Ammon's horn (tissue), 1 donor: ENCODE data around the gene INCENP.

Experiments used
- DNase-seq: peaks from one replicate; pipeline ENCODE4 v3.0.0-alpha.2; 2016; ENCODE audit warnings: low spot score

The INCENP gene

DNA sequence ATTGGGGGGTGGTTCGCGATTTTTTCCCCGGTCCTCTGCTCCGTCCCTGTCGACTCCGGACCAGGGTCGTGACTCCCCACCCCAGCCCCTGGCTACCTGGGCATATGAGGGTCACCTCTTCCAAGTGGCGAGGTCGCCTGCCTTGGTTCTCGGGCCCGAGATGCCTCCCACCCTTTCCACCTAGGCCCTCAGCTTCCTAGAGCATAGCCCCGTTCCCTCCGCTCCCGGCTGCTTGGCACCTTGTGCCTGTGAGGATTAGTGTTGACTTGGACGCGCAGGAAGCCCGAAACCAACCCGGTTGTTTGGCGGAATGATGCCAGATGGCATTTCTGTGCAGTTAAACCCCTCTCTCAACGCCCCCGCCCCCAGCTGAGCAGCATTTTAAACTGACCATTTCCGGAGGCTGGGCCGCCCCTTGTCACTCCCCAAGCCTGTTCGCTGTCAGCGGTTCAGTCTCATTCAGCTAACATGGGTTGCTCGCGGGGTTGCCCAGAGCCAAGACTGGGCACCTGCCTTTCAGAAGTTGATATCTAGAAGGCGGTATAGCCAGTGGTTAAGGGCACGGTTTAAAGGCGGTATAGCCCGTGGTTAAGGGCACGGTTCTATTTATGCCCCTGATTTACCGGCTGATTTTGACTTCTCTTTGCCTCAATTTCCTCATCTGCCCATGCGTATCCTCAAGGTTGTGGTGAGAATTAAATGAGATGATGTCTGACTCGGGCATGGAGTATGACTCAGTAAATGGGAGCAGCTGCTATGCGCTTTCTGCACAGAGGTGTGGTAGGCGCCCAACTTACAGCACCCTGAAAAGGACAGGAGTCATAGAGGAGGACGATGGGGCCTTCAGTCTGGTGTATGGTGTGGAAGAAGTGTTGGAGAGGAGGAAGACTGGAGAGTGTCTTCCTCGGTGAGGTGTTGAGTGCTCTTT, 639 bp downstream of the INCENP start:
- DNase-seq, result no peak

GRCh38 chr11:62125316-62125715, 1.5 kb downstream of the INCENP start:
- no peak for DNase-seq

GRCh38 chr11:62125881-62126280, 2.1 kb downstream of the INCENP start:
- no peak for DNase-seq

- DNase-seq, result no peak
Observed at GRCh38 chr11:62127426-62127825, 3.6 kb downstream of the INCENP start.

- DNase-seq, result no peak
Observed at GRCh38 chr11:62127941-62128770, 4.3 kb downstream of the INCENP start.

GRCh38 chr11:62128835-62129234, 5.0 kb downstream of the INCENP start:
- DNase-seq, result no peak

DNA sequence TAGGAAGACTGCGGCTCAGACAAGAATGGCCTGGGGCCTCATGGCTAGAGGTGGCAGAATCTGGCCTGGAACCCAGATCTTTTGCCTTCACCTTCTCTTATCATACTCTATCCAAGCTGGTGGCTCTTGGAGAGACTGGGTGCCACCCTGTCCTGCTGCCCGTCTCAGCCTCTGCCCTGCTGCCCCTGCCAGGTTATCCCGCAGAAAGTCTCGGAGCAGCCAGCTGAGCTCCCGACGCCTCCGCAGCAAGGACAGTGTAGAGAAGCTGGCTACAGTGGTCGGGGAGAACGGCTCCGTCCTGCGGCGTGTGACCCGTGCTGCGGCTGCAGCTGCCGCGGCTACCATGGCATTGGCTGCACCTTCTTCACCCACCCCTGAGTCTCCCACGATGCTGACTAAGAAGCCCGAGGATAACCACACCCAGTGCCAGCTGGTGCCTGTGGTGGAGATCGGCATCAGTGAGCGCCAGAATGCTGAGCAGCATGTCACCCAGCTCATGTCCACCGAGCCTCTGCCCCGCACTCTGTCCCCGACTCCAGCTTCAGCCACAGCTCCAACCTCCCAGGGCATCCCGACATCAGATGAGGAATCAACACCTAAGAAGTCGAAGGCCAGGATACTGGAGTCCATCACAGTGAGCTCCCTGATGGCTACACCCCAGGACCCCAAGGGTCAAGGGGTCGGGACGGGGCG, 5.9 kb downstream of the INCENP start:
- DNase-seq, result no peak

- DNase-seq, result no peak
Observed at GRCh38 chr11:62130283-62131169, 6.7 kb downstream of the INCENP start.

- DNase-seq, result no peak
Observed at GRCh38 chr11:62131170-62131464, 7.3 kb downstream of the INCENP start.

DNA sequence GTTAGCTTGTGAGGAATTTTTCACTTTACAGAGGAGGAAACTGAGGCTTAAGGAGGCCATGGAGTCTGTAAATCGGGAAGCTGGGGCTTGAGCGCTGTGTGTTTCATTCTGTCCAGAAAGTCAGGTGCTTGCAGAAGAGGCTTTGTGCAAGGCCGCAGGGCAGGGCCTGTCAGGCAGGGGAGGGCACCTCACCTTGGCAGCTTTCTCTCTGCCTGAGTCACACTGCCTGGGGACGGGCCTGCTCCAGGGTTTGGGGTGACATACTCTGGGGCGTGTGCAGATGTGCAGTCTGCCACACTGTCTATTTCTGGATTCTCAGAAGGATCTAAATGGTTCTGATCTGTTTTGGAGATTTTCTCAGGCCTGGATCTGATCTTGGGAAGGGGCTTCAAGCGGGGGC, 8.4 kb downstream of the INCENP start:
- no peak for DNase-seq

DNA sequence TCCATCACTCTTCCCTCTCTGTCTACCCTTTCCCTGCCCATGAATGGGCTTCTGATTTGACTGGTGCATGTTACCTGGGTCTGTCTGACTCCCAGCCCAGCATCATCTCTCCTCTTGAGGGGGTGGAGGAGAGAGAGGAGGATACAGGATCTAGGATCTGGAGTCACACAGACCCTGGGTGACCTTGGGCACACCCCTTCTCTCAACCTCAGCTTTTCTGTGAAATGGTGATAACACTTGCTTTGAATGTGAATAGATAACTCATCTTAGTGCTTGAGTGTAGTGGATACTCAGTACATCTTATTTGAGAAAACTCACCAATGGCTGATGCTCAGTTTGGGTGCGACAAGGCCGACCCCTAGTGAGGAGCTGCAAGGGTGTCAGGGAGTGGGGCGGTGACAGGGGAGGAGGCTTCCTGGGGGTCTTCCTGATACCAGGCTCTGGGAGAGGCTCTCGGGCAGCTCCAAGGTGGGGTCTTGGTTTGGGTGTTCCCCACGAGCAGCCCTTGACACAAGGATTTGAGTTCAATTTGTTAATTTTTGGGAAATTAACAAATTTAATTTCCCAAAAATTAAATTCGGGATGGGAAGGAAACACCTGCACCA, 9.0 kb downstream of the INCENP start:
- no peak for DNase-seq

- no peak for DNase-seq
Observed at GRCh38 chr11:62133328-62134065, 9.7 kb downstream of the INCENP start.

DNA sequence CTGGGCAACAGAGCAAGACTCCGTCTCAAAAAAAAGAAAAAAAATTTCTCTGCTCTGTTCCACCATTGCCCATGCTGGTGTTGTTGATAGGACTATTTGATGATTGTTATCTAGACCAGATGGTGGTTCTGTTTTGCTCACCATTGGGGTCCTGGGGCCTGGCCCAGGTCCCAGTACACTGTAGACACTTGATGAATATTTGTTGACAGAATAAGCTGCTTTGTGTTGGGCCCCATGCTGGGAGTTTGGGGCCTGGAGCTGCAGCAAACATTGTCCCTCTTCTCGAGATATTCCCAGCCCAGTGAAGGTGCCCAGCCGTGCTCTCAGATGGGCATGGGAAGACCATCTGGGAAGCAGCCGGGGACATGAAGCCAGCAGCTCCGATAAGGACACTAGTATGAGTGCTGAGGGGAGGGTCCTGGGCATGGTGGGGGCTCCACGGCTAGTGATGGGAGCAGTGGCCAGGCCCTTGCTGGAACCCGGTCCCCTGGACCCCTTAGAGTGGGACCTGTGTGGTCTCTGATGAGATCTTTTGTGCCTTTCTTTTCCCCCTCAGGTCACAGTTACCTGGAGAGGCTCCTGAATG, 13.6 kb downstream of the INCENP start:
- DNase-seq, result no peak

DNA sequence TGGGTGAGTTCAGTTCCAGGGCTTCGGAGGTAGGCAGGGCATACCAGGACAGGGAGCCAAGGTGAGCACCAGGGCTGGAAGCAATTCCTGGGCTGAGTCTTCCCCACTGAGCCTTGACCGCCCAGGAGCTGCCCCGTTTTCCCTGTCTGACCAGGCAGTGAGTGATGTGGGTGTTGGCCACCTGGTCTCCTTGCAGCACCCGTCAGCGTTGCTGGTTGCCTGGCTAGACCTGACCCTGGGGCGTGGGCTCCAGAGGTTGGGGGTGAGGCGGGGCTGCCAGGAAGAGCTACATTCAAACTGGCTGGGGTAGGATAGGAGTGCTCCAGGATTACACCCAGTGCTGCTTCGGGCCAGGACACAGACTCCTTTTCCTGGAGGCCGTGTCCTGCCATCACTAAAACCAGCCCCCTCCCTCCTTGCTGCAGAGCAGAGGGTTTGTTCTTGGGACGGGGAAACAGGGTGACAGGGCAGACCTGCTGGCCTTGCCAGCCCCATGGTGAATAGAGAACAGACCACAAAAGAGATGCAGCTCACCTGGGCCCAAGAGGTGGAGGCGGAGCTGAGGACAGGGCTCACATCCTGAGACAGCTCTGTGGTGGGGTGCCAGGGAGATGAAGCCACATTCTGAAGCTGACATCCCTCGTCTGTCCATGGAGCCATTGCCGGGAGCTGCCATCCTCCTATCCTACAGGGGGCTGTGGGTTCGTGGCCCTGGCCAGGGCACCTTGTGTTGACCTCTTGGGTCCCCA, 14.2 kb downstream of the INCENP start:
- no peak for DNase-seq

DNA sequence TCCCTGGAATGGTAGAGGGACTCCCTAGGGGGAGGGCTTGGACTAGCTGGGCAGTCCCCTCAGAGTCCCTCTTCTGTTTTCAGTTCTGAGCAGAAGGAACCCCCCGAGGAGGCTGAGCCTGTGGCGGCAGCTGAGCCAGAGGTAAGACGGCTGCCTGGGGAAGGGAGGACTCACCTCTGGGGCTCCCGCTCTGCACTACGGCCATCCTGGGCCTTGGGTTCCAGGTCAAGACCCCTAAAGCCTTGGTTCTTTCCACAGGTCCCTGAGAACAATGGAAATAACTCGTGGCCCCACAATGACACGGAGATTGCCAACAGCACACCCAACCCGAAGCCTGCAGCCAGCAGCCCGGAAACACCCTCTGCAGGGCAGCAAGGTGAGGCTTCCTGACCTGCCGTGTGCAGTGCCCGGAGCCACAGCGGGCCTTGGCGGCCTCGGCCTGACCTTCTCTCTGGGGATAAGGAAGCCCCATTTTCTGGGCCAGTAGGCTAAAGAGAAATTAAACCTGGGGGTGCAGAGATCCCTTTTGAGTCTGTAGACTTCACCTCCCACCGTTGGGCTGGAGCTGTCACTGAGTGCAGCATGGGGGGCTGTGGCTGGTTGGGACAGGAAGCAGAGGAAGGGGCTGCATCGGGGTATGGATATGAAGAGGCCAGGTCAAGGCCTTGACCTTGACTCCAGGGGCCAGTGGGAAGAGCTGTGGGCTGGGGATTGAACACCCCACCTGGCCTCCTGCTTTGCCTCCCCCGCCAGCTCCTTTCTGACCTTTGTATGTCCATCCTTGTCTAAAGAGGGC, 15.0 kb downstream of the INCENP start:
- no peak for DNase-seq

GRCh38 chr11:62139526-62140303, 15.9 kb downstream of the INCENP start:
- no peak for DNase-seq

- no peak for DNase-seq
Observed at GRCh38 chr11:62140304-62141110, 16.7 kb downstream of the INCENP start.
